PFSK-1 (cell line): ENCODE results near the gene MKRN1. TPM values are rescaled to one million over a fixed set of nuclear protein-coding genes. Genes with fewer than 3 reads are reported as not detected.

Experiments used
- FOXP2 ChIP-seq: optimal IDR thresholded peaks from 2 replicates; pipeline ENCODE3; 2011; ENCODE audit warnings: borderline replicate concordance, control low read depth, inconsistent platforms; ENCODE audit not compliant: insufficient read depth; ENCODE audit errors: extremely low read length, extremely low read depth
- POLR2AphosphoS5 ChIP-seq: IDR thresholded peaks from 2 replicates; pipeline ENCODE4 v1.6.1; 2012; ENCODE audit warnings: low read depth, mild to moderate bottlenecking, control low read depth, low read length, moderate library complexity
- REST ChIP-seq, 2 experiments: IDR thresholded peaks; 2 replicates each; pipeline versions ENCODE4 v1.6.1 to v1.8.0; 2011 to 2012; ENCODE audit warnings: low read depth in 2 of 2, low read length in 2 of 2, control low read depth in 1 of 2, inconsistent platforms in 1 of 2, mild to moderate bottlenecking in 1 of 2, moderate library complexity in 1 of 2; ENCODE audit not compliant: insufficient read depth in 1 of 2
- SIN3A ChIP-seq: IDR thresholded peaks from 2 replicates; pipeline ENCODE4 v1.6.1; 2012; ENCODE audit warnings: mild to moderate bottlenecking, low read length, moderate library complexity, borderline replicate concordance; ENCODE audit not compliant: insufficient read depth
- TAF1 ChIP-seq: IDR thresholded peaks from 2 replicates; pipeline ENCODE4 v1.6.1; 2012; ENCODE audit warnings: low read length, control low read depth, borderline replicate concordance; ENCODE audit not compliant: insufficient read depth
- polyA plus RNA-seq: library from polyadenylated mRNA; unstranded; fragments of >200 nt; gene quantifications from one replicate; pipeline ENCODE4 v1.2.1, GENCODE V29; 2012; ENCODE audit warnings: low read depth, missing spikeins; ENCODE audit not compliant: insufficient read length

MKRN1 gene
- polyA plus RNA-seq = 44.3 TPM

DNA sequence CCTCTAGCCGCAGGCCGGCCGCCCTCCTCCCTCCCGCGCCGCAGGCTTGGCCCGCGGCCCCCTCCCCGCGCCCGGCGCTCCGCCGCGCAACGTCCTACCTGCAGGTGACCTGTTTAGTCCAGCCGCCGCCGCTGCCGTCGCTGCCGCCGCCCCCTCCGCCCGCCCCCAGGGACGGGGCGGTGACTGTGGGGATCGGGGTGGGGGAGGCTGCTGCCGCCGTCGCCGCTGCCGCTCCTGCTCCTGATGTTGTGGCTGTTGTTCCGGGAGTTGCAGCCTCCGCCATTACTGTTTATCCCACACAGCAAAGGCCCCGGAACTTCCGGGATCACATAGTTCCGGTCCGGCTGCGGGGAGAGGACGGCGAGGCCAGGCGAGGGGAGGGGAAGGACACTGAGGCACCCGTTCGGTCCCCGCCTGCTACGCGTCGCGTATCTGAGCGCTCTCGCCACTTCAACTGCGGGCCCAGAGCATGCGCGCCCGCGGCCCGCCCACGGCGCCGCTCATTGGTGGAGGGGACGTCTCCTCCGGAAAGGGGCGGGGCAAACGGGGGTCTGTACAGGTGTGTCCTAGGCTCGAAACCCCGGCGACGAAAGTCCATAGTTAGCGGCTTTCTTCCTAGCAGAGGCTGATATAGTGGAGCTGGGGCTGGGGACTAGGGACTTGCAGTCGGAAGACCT, at the start of gene MKRN1:
Gene MKRN1, minus strand, starts transcription at position 444 of the 677 bp plus-strand sequence. Its CDS starts 161 bp downstream, at position 283.
- TF ChIP-seq POLR2AphosphoS5 (peak; percentile 38; the same call in 1 of the 2 replicates), SIN3A (no peak), TAF1 (peak; percentile 61; the same call in 1 of the 2 replicates), FOXP2 (peak; percentile 95)

DNA sequence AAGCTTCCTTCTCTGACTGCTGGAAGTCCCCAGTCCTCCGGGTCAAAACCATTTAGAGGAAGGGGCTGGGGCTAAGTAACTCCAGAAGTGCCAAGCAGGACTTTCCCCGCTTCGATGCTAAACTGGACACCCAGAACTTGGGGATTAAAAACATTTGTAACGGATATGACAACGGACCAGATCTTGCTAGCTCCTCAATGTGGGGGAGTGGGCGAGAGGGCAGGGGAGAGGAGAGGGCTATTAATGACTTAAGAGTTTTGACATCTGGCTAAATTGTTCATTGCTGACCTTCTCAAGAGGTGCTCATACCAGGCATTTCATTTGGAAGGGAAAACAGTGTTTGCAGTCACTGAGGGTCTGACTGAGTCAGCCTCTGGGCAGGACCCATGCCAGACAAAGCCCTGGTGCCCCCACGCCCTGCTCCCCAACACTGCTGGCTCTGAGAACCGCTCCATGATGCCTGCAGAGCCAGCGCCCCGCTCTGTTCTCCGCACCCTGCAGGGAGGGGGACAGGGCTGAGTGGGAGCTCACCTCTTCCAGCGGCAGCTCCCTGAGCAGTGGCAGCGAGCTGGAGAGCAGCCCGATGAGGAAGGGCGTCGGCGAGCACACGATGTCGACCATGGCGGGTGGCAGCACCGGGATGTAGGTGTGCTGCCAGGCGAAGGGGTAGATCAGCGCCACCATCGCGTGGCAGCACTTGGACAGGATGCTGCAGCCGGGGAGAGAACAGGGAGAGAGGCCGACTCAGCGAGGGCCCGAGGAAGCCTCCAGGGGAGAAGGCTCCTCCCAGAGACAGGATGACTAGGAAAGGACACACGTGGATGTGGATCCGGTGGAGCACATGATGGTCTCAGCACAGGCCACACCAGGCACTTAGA, 47.7 kb upstream of the MKRN1 start:
- no peak for TF ChIP-seq REST (IDR thresholded peaks at IDR 0.05; ENCODE audit: insufficient read depth in 1 of 2, low read depth in 2 of 2, low read length in 2 of 2)
- TF ChIP-seq SIN3A = no peak
- TF ChIP-seq TAF1 = no peak
- TF ChIP-seq POLR2AphosphoS5 = no peak
- TF ChIP-seq FOXP2 = no peak

DNA sequence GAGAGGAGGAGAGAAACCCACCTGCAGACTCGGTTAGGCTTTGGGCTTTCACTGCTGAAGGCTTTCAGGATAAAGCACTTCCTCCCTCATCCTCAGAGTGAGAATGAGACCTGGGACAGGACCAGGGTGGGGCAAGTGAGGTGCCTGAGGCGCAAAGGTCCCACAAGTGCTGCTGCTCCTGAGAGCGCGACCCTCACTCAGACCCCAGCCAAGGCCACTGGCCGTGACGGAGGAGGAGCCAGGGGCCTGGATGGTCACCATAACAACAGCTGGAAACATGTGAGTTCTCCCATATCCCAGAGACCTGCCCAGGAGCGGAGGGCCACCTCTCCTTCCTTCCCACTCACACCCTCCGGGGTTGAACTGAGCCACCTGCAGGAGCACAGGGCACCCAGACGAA, 46.9 kb upstream of the MKRN1 start:
- TF ChIP-seq TAF1 (no peak), POLR2AphosphoS5 (no peak), REST (IDR thresholded peaks at IDR 0.05; ENCODE audit: insufficient read depth in 1 of 2, low read depth in 2 of 2, low read length in 2 of 2) (no peak), SIN3A (no peak), FOXP2 (no peak)

DNA sequence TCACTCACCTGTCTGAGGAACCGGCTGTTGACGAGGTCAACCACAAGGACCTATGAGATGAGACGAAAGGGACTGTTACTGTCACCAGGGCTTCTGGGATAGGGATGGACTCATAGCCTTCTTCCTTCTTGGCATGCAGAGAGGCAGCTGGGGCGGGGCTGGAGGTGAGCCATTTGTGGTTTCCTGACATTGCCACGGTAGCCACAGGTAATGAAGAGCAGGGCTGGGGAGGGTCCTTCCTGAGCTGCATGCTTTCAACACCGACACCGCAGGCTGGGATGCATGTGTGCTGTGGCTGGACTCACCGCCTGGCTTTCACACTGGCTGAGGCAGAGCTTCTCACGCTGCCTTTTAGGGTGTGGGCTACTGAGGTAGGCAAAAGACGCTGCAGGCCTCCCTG, 46.4 kb upstream of the MKRN1 start:
- TF ChIP-seq REST (IDR thresholded peaks at IDR 0.05; ENCODE audit: insufficient read depth in 1 of 2, low read depth in 2 of 2, low read length in 2 of 2) (no peak), TAF1 (no peak), FOXP2 (no peak), POLR2AphosphoS5 (no peak), SIN3A (no peak)

DNA sequence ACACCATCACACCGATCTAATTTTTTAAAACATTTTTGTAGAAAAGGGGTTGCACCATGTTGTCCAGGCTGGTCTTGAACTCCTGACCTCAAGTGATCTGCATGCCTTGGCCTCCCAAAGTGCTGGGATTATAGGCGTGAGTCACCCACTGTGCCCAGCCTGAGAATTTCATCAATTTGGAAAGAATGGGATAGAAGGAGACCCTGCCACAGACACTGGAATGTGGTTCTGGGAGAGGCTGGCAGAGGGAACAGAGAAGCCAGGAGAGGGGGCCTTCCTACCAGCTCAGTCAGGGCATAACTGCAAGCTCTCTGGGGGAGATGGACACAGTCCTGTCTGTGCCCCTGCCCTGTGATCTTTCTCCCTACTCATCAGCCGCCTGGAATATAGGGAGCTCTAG, 42.1 kb upstream of the MKRN1 start:
- TF ChIP-seq TAF1 (no peak), POLR2AphosphoS5 (no peak), REST (IDR thresholded peaks at IDR 0.05; ENCODE audit: insufficient read depth in 1 of 2, low read depth in 2 of 2, low read length in 2 of 2) (no peak), SIN3A (no peak), FOXP2 (no peak)
